ENCODE results near the gene CCDC167. TPM values are rescaled to one million over a fixed set of nuclear protein-coding genes. Genes with fewer than 3 reads are reported as not detected.
A peak's percentile ranks its signal among the peaks of the same experiment; 100 is the strongest.

Gene CCDC167
- 89.8 and 102 TPM in 2 replicates for total RNA-seq (2014; rRNA removed; shearing (Covaris generic))

- peak; percentile 98 for DNase-seq (ENCODE audit: low read depth)
Measured at GRCh38 chr6:37499433-37500293, at the start of gene CCDC167. Gene CCDC167 (minus strand): TSS chr6:37499893. CDS start chr6:37499863, 30 bp downstream.

- no peak for DNase-seq (ENCODE audit: low read depth)
Measured at GRCh38 chr6:37549154-37549553, 49.5 kb upstream of the CCDC167 start.

GRCh38 chr6:37548067-37548674 lies 48.5 kb upstream of the CCDC167 start:
- DNase-seq (ENCODE audit: low read depth): peak; percentile 39

GRCh38 chr6:37547564-37548061 lies 47.9 kb upstream of the CCDC167 start:
- DNase-seq (ENCODE audit: low read depth): peak; percentile 76

- no peak for DNase-seq (ENCODE audit: low read depth)
Measured at GRCh38 chr6:37546141-37546871, 46.6 kb upstream of the CCDC167 start.

GRCh38 chr6:37544530-37544929 lies 44.8 kb upstream of the CCDC167 start:
- DNase-seq (ENCODE audit: low read depth): no peak

GRCh38 chr6:37543361-37543760 lies 43.7 kb upstream of the CCDC167 start:
- DNase-seq (ENCODE audit: low read depth): no peak

GRCh38 chr6:37541346-37541745 lies 41.7 kb upstream of the CCDC167 start:
- no peak for DNase-seq (ENCODE audit: low read depth)

- DNase-seq (ENCODE audit: low read depth): no peak
Measured at GRCh38 chr6:37540390-37540789, 40.7 kb upstream of the CCDC167 start.

- no peak for DNase-seq (ENCODE audit: low read depth)
Measured at GRCh38 chr6:37540029-37540352, 40.3 kb upstream of the CCDC167 start.

GRCh38 chr6:37539171-37540028 lies 39.7 kb upstream of the CCDC167 start:
- DNase-seq (ENCODE audit: low read depth): no peak

- DNase-seq (ENCODE audit: low read depth): peak; percentile 43
Measured at GRCh38 chr6:37538107-37538506, 38.4 kb upstream of the CCDC167 start.

- no peak for DNase-seq (ENCODE audit: low read depth)
Measured at GRCh38 chr6:37537548-37537947, 37.9 kb upstream of the CCDC167 start.

- DNase-seq (ENCODE audit: low read depth): no peak
Measured at GRCh38 chr6:37536491-37537190, 36.9 kb upstream of the CCDC167 start.

- no peak for DNase-seq (ENCODE audit: low read depth)
Measured at GRCh38 chr6:37535759-37536490, 36.2 kb upstream of the CCDC167 start.

GRCh38 chr6:37535428-37535758 lies 35.7 kb upstream of the CCDC167 start:
- DNase-seq (ENCODE audit: low read depth): no peak

- DNase-seq (ENCODE audit: low read depth): no peak
Measured at GRCh38 chr6:37534893-37535292, 35.2 kb upstream of the CCDC167 start.

- no peak for DNase-seq (ENCODE audit: low read depth)
Measured at GRCh38 chr6:37532122-37532521, 32.4 kb upstream of the CCDC167 start.

- no peak for DNase-seq (ENCODE audit: low read depth)
Measured at GRCh38 chr6:37531437-37532036, 31.8 kb upstream of the CCDC167 start.

- peak; percentile 51 for DNase-seq (ENCODE audit: low read depth)
Measured at GRCh38 chr6:37531026-37531425, 31.3 kb upstream of the CCDC167 start.
